ENCODE results near the gene MARS1. TPM values are rescaled to one million over a fixed set of nuclear protein-coding genes. Genes with fewer than 3 reads are reported as not detected.
A peak's percentile ranks its signal among the peaks of the same experiment; 100 is the strongest.

Gene MARS1
- total RNA-seq, 1 donor = 158 TPM

DNA sequence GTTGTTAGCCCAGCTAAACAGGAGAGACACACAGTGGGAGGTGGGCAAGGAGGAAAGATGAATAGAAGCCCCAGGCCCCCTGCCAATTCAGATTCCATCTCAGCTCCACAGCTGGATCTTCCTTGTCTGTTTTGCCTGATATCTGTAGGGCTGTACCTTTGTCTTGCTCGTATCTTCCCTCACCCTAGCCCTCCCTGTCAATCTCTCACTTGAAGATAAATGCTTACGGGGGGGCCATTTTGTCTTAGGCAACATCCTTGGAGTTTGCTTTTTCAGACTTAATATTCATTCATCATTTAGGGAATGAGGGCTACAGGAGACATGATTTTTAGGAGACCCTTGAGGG, 64.4 kb downstream of the MARS1 start:
- DNase-seq (ENCODE audit: low read depth) = no peak
- no peak overlapping the region for H3K4me3 ChIP-seq (ENCODE audit: low read depth, low read length)
- TF ChIP-seq, protein P1, sequence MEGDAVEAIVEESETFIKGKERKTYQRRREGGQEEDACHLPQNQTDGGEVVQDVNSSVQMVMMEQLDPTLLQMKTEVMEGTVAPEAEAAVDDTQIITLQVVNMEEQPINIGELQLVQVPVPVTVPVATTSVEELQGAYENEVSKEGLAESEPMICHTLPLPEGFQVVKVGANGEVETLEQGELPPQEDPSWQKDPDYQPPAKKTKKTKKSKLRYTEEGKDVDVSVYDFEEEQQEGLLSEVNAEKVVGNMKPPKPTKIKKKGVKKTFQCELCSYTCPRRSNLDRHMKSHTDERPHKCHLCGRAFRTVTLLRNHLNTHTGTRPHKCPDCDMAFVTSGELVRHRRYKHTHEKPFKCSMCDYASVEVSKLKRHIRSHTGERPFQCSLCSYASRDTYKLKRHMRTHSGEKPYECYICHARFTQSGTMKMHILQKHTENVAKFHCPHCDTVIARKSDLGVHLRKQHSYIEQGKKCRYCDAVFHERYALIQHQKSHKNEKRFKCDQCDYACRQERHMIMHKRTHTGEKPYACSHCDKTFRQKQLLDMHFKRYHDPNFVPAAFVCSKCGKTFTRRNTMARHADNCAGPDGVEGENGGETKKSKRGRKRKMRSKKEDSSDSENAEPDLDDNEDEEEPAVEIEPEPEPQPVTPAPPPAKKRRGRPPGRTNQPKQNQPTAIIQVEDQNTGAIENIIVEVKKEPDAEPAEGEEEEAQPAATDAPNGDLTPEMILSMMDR (IDR thresholded peaks at IDR 0.05; ENCODE audit: insufficient read depth, low read depth, low read length) = no peak

DNA sequence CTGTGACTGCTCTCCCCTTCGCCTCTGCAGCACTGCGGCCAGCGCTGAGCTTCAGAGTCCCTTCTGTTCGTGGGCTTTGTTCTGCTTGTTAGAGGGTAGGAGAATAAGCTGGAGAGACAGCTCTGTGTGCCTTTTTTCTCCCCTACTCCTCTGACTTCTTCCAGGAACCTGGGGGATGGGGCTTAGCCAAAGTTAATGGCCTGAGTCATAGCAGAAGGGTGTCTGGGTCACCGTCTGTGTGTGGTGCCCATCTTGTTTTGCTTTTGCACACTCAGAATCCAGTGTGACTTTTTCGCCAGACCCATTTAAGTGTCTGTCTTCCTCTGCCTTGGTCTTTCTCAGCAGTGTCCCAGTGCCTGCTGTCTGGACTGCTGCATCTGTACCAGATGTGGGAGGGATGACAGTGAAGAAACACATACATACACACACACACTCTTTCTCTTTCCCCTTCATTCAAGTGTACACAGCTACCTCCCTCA, 65.0 kb downstream of the MARS1 start:
- peak; percentile 60 for DNase-seq (ENCODE audit: low read depth)
- H3K4me3 ChIP-seq (ENCODE audit: low read depth, low read length) = no peak overlapping the region
- TF ChIP-seq, protein P1 (IDR thresholded peaks at IDR 0.05; ENCODE audit: insufficient read depth, low read depth, low read length) = no peak

DNA sequence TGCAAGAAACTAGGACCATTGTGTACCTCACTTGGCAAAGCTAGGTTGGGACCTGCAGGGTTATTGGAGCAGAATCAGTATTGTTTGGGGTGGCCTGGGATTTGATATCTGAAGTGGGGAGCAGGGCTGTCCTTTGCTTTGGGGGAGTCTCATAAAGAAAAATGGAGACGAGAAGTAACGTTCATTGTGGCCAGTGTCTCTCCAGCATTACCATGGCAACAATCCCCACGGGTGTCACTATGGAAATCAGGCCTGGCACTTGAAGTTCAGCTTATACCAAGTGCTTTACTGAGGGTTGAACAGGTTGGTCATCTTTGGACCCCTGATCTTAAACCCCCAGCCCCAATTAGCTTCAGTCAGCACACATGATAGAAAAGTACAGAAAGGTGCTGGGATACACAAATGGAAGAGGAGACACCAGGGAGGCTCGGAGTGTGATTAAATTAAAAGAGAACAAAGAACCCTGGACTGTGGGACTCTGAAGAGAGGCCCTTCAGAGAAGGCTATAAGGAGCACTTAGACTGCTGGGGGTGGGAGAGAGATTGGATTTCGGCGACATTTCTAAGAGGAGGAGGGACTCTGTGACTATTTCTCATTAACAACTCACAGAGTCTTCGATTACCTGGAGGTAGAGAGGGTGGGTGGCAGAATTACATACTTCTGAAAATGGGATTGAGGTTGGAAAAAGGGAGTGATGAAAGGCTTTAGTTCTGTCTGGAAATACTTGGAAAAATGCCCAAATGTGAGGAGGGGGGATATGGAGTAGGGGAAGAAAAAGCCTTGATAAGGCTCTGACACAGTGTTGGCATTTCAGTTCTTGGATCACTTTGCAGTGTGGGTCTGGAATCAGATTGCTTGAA, 65.7 kb downstream of the MARS1 start:
- H3K4me3 ChIP-seq (ENCODE audit: low read depth, low read length) = no peak overlapping the region
- DNase-seq (ENCODE audit: low read depth) = no peak
- TF ChIP-seq, protein P1 (IDR thresholded peaks at IDR 0.05; ENCODE audit: insufficient read depth, low read depth, low read length) = no peak

DNA sequence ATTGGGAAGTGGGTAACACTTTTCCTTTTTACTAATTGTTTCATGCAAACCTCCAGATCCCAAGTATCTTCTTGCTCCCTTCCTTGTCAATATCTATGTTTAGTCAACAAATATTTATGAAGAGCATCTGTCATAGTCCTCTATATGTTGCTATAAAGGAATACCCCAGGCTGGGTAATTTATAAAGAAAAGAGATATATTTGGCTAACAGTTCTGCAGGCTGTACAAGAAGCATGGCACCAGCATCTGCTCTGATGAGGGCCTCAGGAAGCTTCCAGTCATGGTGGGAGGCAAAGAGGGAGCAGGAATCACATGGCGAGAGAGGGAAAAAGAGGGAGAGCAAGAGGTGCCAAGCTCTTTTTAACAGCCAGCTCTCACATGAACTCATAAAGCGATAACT, 66.6 kb downstream of the MARS1 start:
- TF ChIP-seq, protein P1 (IDR thresholded peaks at IDR 0.05; ENCODE audit: insufficient read depth, low read depth, low read length) = no peak
- DNase-seq (ENCODE audit: low read depth) = no peak
- H3K4me3 ChIP-seq (ENCODE audit: low read depth, low read length) = no peak overlapping the region

DNA sequence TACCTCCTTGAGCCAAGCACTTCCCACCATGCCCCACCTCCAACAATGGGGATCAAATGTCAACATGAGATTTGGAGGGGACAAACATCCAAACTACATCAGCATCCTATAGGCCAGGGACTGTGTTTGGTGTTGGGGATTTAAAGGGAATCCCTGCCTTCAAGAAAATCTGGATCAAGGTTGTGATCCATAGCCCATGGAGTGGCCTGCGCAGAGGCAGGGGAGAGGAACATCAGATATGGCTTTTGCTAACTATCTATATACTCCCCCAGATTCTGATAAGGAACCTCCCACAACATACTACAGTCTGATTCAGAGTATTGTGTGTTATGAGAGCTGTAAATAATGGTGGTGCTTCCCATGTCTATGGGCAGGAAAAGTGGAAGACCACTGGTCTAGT, 67.0 kb downstream of the MARS1 start:
- no peak overlapping the region for H3K4me3 ChIP-seq (ENCODE audit: low read depth, low read length)
- no peak for DNase-seq (ENCODE audit: low read depth)
- TF ChIP-seq, protein P1 (IDR thresholded peaks at IDR 0.05; ENCODE audit: insufficient read depth, low read depth, low read length) = no peak

DNA sequence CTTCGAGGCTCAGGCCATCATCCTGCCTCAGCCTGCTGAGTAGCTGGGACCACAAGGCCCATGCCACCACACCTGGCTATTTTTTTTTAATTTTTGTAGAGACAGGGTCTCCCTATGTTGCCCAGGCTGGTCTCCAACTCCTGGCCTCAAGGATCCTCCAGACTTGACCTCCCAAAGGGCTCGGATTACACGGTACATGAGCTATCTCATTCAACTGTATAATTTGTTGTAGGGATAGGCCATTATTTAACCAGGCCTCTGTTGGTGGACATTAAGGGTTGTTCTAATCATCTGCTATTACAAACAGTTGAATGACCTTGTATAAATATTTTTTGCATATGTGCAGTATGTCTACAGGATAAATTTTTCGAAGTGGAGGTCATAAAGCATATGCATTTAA, 71.0 kb downstream of the MARS1 start:
- no peak overlapping the region for H3K4me3 ChIP-seq (ENCODE audit: low read depth, low read length)
- DNase-seq (ENCODE audit: low read depth) = no peak
- TF ChIP-seq, protein P1 (IDR thresholded peaks at IDR 0.05; ENCODE audit: insufficient read depth, low read depth, low read length) = no peak

Measured in fibroblast of villous mesenchyme (primary cell).